ENCODE results near the gene ATP8B4.

The ATP8B4 gene

DNA sequence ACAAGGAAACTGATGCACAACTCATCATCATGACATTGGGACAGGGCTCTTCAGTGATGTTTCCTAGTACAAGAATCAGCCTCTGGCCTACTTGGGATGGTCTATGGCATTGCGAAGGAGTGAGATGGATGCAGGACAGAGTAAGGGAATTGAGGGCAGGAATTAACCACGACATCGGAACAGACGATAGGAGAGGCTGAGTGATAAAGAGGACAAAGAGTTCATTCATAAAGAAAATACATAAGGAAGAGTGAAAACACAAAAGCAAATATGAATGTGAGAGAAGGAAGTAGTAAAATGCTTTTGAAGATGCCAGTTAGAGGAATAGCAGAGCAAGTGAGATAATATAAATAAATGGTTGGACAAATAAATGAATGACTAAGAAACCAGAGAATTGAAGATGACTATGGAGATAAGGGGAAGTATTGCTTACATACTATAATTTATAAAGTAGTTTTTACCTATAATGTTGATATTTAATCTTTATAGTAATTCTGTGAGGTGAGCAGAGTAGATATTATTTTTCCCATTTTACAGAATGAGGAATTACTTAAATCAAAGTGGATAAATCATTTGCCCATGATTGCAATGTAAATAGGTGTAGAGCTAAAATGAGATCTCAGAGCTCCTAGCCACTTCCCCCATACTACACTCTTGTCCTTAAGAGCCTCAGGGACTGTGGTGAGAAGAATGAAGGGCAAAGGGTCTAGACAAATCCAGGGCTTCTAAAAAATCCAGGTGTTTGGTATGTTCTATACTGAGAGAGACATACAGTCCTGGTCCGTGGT is 294.9 kb downstream of the ATP8B4 start:
- TF ChIP-seq, protein P1, sequence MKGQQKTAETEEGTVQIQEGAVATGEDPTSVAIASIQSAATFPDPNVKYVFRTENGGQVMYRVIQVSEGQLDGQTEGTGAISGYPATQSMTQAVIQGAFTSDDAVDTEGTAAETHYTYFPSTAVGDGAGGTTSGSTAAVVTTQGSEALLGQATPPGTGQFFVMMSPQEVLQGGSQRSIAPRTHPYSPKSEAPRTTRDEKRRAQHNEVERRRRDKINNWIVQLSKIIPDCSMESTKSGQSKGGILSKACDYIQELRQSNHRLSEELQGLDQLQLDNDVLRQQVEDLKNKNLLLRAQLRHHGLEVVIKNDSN (IDR thresholded peaks at IDR 0.05): no peak
- TF ChIP-seq ZBTB7A (IDR thresholded peaks at IDR 0.05; ENCODE audit: low read depth): no peak
- no peak for TF ChIP-seq RAD21 (IDR thresholded peaks at IDR 0.05; ENCODE audit: low read depth)
- TF ChIP-seq CEBPB (IDR thresholded peaks at IDR 0.05): no peak
- TF ChIP-seq NFIC (IDR thresholded peaks at IDR 0.05): no peak
- TF ChIP-seq, protein P2, sequence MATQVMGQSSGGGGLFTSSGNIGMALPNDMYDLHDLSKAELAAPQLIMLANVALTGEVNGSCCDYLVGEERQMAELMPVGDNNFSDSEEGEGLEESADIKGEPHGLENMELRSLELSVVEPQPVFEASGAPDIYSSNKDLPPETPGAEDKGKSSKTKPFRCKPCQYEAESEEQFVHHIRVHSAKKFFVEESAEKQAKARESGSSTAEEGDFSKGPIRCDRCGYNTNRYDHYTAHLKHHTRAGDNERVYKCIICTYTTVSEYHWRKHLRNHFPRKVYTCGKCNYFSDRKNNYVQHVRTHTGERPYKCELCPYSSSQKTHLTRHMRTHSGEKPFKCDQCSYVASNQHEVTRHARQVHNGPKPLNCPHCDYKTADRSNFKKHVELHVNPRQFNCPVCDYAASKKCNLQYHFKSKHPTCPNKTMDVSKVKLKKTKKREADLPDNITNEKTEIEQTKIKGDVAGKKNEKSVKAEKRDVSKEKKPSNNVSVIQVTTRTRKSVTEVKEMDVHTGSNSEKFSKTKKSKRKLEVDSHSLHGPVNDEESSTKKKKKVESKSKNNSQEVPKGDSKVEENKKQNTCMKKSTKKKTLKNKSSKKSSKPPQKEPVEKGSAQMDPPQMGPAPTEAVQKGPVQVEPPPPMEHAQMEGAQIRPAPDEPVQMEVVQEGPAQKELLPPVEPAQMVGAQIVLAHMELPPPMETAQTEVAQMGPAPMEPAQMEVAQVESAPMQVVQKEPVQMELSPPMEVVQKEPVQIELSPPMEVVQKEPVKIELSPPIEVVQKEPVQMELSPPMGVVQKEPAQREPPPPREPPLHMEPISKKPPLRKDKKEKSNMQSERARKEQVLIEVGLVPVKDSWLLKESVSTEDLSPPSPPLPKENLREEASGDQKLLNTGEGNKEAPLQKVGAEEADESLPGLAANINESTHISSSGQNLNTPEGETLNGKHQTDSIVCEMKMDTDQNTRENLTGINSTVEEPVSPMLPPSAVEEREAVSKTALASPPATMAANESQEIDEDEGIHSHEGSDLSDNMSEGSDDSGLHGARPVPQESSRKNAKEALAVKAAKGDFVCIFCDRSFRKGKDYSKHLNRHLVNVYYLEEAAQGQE (IDR thresholded peaks at IDR 0.05; ENCODE audit: low read depth): no peak
- no peak for TF ChIP-seq CREB1 (IDR thresholded peaks at IDR 0.05; ENCODE audit: low read depth)
- no peak for TF ChIP-seq YY1 (IDR thresholded peaks at IDR 0.05; ENCODE audit: low read depth)
- TF ChIP-seq EGR1 (IDR thresholded peaks at IDR 0.05): no peak
- no peak for TF ChIP-seq FOXM1 (IDR thresholded peaks at IDR 0.05; ENCODE audit: borderline replicate concordance, low read depth)
- TF ChIP-seq EP300 (IDR thresholded peaks at IDR 0.05; ENCODE audit: borderline replicate concordance): no peak

DNA sequence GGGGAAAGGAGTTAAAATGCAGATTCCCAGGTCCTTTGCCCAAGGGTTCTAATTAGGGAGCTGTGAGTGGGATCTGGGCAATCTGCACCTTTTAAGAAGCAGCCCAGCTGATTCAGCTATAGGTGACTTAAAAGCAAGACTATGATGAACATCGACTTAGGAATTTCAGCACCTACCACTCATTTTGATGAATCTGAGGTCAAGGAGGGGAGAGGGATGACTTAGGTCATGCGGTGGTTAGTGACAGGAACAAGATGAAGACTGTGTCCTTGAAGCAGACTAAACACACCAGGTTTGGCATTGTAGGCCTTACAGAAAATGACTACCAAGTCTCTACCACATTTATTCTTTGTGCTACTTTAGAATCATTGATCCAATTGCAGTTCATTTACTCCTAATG is 301.9 kb downstream of the ATP8B4 start:
- TF ChIP-seq TCF12 (IDR thresholded peaks at IDR 0.05; ENCODE audit: low read depth) (no peak), TEAD4 (IDR thresholded peaks at IDR 0.05) (no peak), CREB1 (IDR thresholded peaks at IDR 0.05; ENCODE audit: low read depth) (no peak)

DNA sequence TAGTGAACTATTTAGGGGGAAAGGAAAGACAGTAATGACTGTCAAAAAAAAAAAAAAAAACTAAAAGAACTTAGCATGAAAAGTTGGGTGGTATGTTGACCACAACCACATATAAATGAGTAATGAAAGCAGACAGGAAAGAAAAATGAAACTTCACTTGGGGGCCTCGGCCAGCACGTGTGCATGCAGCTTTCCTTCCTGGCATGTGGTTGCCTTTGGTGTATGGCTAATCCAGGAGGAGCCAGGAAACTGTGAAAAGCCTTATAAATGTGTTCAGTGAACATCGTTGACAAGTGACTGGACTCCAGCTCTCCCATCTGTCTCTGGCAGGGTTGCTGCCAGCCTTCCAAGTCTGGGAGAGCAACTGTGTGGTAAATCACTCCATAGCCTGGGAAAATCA is 303.1 kb downstream of the ATP8B4 start:
- TF ChIP-seq RAD21 (IDR thresholded peaks at IDR 0.05; ENCODE audit: low read depth): no peak
- no peak for TF ChIP-seq EP300 (IDR thresholded peaks at IDR 0.05; ENCODE audit: borderline replicate concordance)
- no peak for TF ChIP-seq TAF1 (IDR thresholded peaks at IDR 0.05; ENCODE audit: low read depth)
- TF ChIP-seq EGR1 (IDR thresholded peaks at IDR 0.05): no peak
- TF ChIP-seq CREB1 (IDR thresholded peaks at IDR 0.05; ENCODE audit: low read depth): no peak
- no peak for TF ChIP-seq YY1 (IDR thresholded peaks at IDR 0.05; ENCODE audit: low read depth)

DNA sequence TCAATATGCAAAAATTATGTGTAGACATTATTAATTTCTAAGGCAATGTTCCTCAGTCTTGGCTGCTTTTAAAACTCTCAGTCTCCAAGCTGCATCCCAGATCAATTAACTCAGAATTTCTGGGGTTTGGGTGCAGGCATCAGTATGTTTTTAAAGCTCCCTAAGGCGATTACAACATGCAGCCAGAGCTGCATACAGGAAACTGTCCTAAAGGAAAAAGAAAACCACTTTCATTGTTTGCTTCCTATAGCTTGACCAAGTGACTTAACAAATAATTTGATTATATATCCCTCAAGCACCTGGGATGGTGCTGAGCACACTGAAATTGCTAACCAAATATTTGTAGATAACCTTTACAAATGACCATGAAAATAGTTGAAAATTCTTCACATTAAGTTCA is 303.5 kb downstream of the ATP8B4 start:
- no peak for TF ChIP-seq TCF12 (IDR thresholded peaks at IDR 0.05; ENCODE audit: low read depth)
- TF ChIP-seq RAD21 (IDR thresholded peaks at IDR 0.05; ENCODE audit: low read depth): no peak
- TF ChIP-seq YY1 (IDR thresholded peaks at IDR 0.05; ENCODE audit: low read depth): no peak
- TF ChIP-seq CREB1 (IDR thresholded peaks at IDR 0.05; ENCODE audit: low read depth): no peak
- TF ChIP-seq EGR1 (IDR thresholded peaks at IDR 0.05): no peak
- TF ChIP-seq, protein P3, sequence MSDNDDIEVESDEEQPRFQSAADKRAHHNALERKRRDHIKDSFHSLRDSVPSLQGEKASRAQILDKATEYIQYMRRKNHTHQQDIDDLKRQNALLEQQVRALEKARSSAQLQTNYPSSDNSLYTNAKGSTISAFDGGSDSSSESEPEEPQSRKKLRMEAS (IDR thresholded peaks at IDR 0.05): no peak
- TF ChIP-seq ZBTB7A (IDR thresholded peaks at IDR 0.05; ENCODE audit: low read depth): no peak
- TF ChIP-seq, protein P1 (IDR thresholded peaks at IDR 0.05): no peak
- TF ChIP-seq TEAD4 (IDR thresholded peaks at IDR 0.05): no peak
- TF ChIP-seq FOXM1 (IDR thresholded peaks at IDR 0.05; ENCODE audit: borderline replicate concordance, low read depth): no peak
- TF ChIP-seq NFIC (IDR thresholded peaks at IDR 0.05): no peak
- no peak for TF ChIP-seq TAF1 (IDR thresholded peaks at IDR 0.05; ENCODE audit: low read depth)
- TF ChIP-seq EP300 (IDR thresholded peaks at IDR 0.05; ENCODE audit: borderline replicate concordance): no peak
- TF ChIP-seq, protein P2 (IDR thresholded peaks at IDR 0.05; ENCODE audit: low read depth): no peak
- no peak for TF ChIP-seq CEBPB (IDR thresholded peaks at IDR 0.05)

DNA sequence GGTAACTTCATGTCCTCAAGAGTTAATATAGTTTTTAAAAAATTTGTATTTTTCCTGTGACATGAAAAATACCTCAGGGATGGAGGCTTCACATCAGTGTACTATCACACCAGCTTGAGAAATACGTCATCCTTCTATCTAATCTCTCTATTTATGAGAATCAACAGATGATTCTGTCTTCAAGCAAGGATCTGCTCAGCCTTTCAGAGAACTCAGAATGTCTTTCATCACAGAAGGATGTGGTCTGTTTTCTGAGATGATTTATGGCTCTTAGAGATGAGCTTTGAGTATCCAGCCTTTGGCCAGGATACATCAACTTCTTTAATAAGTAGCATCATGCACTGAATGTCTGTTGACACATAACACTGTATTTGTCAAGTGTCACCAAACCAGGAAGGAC is 304.3 kb downstream of the ATP8B4 start:
- TF ChIP-seq, protein P3 (IDR thresholded peaks at IDR 0.05): no peak
- TF ChIP-seq, protein P1 (IDR thresholded peaks at IDR 0.05): no peak
- no peak for TF ChIP-seq FOXM1 (IDR thresholded peaks at IDR 0.05; ENCODE audit: borderline replicate concordance, low read depth)
- no peak for TF ChIP-seq YY1 (IDR thresholded peaks at IDR 0.05; ENCODE audit: low read depth)
- no peak for TF ChIP-seq TCF12 (IDR thresholded peaks at IDR 0.05; ENCODE audit: low read depth)
- TF ChIP-seq TEAD4 (IDR thresholded peaks at IDR 0.05): no peak
- TF ChIP-seq CEBPB (IDR thresholded peaks at IDR 0.05): no peak
- no peak for TF ChIP-seq NFIC (IDR thresholded peaks at IDR 0.05)
- TF ChIP-seq RAD21 (IDR thresholded peaks at IDR 0.05; ENCODE audit: low read depth): no peak
- no peak for TF ChIP-seq TAF1 (IDR thresholded peaks at IDR 0.05; ENCODE audit: low read depth)
- no peak for TF ChIP-seq EP300 (IDR thresholded peaks at IDR 0.05; ENCODE audit: borderline replicate concordance)
- TF ChIP-seq ZBTB7A (IDR thresholded peaks at IDR 0.05; ENCODE audit: low read depth): no peak
- no peak for TF ChIP-seq CREB1 (IDR thresholded peaks at IDR 0.05; ENCODE audit: low read depth)
- TF ChIP-seq, protein P2 (IDR thresholded peaks at IDR 0.05; ENCODE audit: low read depth): no peak
- no peak for TF ChIP-seq EGR1 (IDR thresholded peaks at IDR 0.05)

All from Ishikawa (cell line).